ENCODE results near the gene DDR2.

DNA sequence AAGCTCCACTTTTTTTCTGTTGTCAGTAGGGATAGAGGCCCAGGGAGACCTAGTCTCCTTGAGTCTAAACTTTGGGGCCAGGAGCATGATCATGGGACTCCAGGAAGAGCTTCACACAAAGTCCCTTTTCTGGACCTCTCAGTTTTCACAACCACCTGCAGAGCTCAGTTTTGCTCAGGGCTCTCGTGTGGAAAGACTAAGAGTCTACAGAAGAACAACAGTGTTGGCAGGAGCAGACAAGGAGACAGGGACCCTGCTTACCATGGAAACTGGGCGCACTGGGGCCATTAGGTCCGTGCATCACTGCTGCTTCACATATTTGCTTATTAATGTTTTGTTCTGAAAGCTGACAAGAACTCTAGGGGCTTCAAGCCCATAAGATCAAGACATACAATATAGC lies 94.3 kb downstream of the DDR2 start:
- TF ChIP-seq CEBPB (IDR thresholded peaks at IDR 0.05; ENCODE audit: low read depth, low read length) (no peak), RAD21 (IDR thresholded peaks at IDR 0.05; ENCODE audit: low read length) (no peak), MXI1 (IDR thresholded peaks at IDR 0.05; ENCODE audit: borderline replicate concordance, low read depth, low read length) (no peak), POLR2A (IDR thresholded peaks at IDR 0.05; ENCODE audit: low read depth, low read length) (no peak), BHLHE40 (IDR thresholded peaks at IDR 0.05; ENCODE audit: low read depth, low read length) (no peak), RFX5 (IDR thresholded peaks at IDR 0.05; ENCODE audit: low read depth, low read length) (no peak), CHD1 (IDR thresholded peaks at IDR 0.05; ENCODE audit: low read depth, low read length) (no peak), SMC3 (IDR thresholded peaks at IDR 0.05; ENCODE audit: low read depth, low read length) (no peak), RCOR1 (IDR thresholded peaks at IDR 0.05; ENCODE audit: insufficient replicate concordance, low read length) (no peak)
- TF ChIP-seq, protein P1, sequence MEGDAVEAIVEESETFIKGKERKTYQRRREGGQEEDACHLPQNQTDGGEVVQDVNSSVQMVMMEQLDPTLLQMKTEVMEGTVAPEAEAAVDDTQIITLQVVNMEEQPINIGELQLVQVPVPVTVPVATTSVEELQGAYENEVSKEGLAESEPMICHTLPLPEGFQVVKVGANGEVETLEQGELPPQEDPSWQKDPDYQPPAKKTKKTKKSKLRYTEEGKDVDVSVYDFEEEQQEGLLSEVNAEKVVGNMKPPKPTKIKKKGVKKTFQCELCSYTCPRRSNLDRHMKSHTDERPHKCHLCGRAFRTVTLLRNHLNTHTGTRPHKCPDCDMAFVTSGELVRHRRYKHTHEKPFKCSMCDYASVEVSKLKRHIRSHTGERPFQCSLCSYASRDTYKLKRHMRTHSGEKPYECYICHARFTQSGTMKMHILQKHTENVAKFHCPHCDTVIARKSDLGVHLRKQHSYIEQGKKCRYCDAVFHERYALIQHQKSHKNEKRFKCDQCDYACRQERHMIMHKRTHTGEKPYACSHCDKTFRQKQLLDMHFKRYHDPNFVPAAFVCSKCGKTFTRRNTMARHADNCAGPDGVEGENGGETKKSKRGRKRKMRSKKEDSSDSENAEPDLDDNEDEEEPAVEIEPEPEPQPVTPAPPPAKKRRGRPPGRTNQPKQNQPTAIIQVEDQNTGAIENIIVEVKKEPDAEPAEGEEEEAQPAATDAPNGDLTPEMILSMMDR (conservative IDR thresholded peaks at IDR 0.05; ENCODE audit: low read depth, low read length): no peak
- TF ChIP-seq, protein P2, sequence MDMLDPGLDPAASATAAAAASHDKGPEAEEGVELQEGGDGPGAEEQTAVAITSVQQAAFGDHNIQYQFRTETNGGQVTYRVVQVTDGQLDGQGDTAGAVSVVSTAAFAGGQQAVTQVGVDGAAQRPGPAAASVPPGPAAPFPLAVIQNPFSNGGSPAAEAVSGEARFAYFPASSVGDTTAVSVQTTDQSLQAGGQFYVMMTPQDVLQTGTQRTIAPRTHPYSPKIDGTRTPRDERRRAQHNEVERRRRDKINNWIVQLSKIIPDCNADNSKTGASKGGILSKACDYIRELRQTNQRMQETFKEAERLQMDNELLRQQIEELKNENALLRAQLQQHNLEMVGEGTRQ (IDR thresholded peaks at IDR 0.05; ENCODE audit: low read depth, low read length): no peak
- TF ChIP-seq, protein P3, sequence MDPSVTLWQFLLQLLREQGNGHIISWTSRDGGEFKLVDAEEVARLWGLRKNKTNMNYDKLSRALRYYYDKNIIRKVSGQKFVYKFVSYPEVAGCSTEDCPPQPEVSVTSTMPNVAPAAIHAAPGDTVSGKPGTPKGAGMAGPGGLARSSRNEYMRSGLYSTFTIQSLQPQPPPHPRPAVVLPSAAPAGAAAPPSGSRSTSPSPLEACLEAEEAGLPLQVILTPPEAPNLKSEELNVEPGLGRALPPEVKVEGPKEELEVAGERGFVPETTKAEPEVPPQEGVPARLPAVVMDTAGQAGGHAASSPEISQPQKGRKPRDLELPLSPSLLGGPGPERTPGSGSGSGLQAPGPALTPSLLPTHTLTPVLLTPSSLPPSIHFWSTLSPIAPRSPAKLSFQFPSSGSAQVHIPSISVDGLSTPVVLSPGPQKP (IDR thresholded peaks at IDR 0.05; ENCODE audit: borderline replicate concordance, low read depth, low read length): no peak

Measured in IMR-90 (cell line).